Lower lobe of right lung (tissue), 2 donors: ENCODE data around the gene PARP1. TPM values are rescaled to one million over a fixed set of nuclear protein-coding genes. Genes with fewer than 3 reads are reported as not detected.

Experiments used
- ATAC-seq, 2 donors: fragments of 200-7000 bp; cut with Tn5 transposase; one replicate each; pipeline ENCODE4 v1.9.1; 2020 to 2022; ENCODE audit warnings: mild to moderate bottlenecking in 2 of 2, moderate library complexity in 2 of 2
- DNase-seq: peaks from one replicate; pipeline ENCODE4 v3.0.0-alpha.2; 2020
- H3K27ac ChIP-seq: fragments of 200-600 bp; one replicate; pipeline ENCODE4 v1.8.0; 2022
- H3K27me3 ChIP-seq: fragments of 200-600 bp; one replicate; pipeline ENCODE4 v1.8.0; 2022; ENCODE audit warnings: low read depth
- H3K36me3 ChIP-seq: fragments of 200-600 bp; one replicate; pipeline ENCODE4 v1.8.0; 2022; ENCODE audit warnings: mild to moderate bottlenecking
- H3K4me1 ChIP-seq: fragments of 200-600 bp; one replicate; pipeline ENCODE4 v1.8.0; 2022
- H3K4me3 ChIP-seq: fragments of 200-600 bp; one replicate; pipeline ENCODE4 v1.8.0; 2022; ENCODE audit warnings: mild to moderate bottlenecking
- H3K9me3 ChIP-seq: fragments of 200-600 bp; one replicate; pipeline ENCODE4 v1.8.0; 2022
- intact Hi-C: fragments of 100-400 bp; cut with DNase I; formaldehyde crosslinking; loops from one replicate; pipeline ENCODE4 v1.11.0; 2022
- total RNA-seq: library from RNA; stranded (reverse); fragmentation: NEBNext Ultra II Directional; extraction: Animal tissue kit (Norgen Biotek cat#: 25700); gene quantifications from one replicate; pipeline ENCODE4 v1.2.1, GENCODE V29; 2021
- TF ChIP-seq, protein P1 (sequence below): fragments of 200-600 bp; IDR thresholded peaks from one replicate; pipeline ENCODE4 v1.8.0; 2022; ENCODE audit warnings: antibody characterized with exemption, mild to moderate bottlenecking
- donor health status: DM: no; HTN: yes; CAD: no; lungs with severe emphysema.

PARP1 gene
- total RNA-seq, 1 donor from 2014 or later: 59.2 TPM

DNA sequence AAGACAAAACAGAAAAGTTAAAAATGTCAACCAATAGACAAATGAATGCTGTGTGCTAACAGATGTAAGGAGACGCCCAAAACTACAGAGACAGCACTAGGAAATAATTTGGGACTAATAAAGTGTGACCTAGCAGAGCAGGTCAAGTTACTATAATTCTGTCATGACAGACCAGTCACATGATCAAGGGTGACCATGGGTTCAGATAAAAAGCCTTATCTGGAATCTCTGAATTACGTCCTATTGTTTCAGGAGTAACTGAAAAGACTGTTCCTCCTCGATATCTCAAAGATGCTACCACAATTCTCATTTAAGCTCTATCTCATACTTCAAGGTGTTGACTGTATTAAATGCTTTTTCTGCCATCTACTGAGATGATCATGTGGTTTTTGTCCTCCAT is 31.6 kb downstream of the PARP1 start:
- H3K4me3 ChIP-seq: no peak overlapping the region
- H3K9me3 ChIP-seq: no peaks in the 10 kb centered on the region
- H3K27me3 ChIP-seq: no peaks in the 10 kb centered on the region
- H3K36me3 ChIP-seq: peaks cover 100% of the 10 kb centered on the region
- TF ChIP-seq, protein P1, sequence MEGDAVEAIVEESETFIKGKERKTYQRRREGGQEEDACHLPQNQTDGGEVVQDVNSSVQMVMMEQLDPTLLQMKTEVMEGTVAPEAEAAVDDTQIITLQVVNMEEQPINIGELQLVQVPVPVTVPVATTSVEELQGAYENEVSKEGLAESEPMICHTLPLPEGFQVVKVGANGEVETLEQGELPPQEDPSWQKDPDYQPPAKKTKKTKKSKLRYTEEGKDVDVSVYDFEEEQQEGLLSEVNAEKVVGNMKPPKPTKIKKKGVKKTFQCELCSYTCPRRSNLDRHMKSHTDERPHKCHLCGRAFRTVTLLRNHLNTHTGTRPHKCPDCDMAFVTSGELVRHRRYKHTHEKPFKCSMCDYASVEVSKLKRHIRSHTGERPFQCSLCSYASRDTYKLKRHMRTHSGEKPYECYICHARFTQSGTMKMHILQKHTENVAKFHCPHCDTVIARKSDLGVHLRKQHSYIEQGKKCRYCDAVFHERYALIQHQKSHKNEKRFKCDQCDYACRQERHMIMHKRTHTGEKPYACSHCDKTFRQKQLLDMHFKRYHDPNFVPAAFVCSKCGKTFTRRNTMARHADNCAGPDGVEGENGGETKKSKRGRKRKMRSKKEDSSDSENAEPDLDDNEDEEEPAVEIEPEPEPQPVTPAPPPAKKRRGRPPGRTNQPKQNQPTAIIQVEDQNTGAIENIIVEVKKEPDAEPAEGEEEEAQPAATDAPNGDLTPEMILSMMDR: no peak
- intact Hi-C loops: no loop called here
- H3K27ac ChIP-seq: no peak overlapping the region
- ATAC-seq: no peak
- no peaks in the 10 kb centered on the region for H3K4me1 ChIP-seq
- DNase-seq: no peak

- intact Hi-C loops: no loop called here
- no peaks in the 10 kb centered on the region for H3K4me1 ChIP-seq
- H3K36me3 ChIP-seq: peaks cover 100% of the 10 kb centered on the region
- no peak overlapping the region for H3K27ac ChIP-seq
- TF ChIP-seq, protein P1: no peak
- ATAC-seq (no peak), DNase-seq (no peak)
- H3K27me3 ChIP-seq: no peaks in the 10 kb centered on the region
- no peaks in the 10 kb centered on the region for H3K9me3 ChIP-seq
- no peak overlapping the region for H3K4me3 ChIP-seq
These were observed 34.5 kb downstream of the PARP1 start for GRCh38 chr1:226373376-226373775.

GRCh38 chr1:226372885-226373284 is 35.0 kb downstream of the PARP1 start:
- TF ChIP-seq, protein P1: no peak
- intact Hi-C loops: no loop called here
- Histone ChIP-seq H3K27ac (no peak overlapping the region), H3K9me3 (no peaks in the 10 kb centered on the region), H3K27me3 (no peaks in the 10 kb centered on the region), H3K36me3 (peaks cover 100% of the 10 kb centered on the region), H3K4me3 (no peak overlapping the region), H3K4me1 (no peaks in the 10 kb centered on the region)
- DNase-seq (no peak), ATAC-seq (no peak)

DNA sequence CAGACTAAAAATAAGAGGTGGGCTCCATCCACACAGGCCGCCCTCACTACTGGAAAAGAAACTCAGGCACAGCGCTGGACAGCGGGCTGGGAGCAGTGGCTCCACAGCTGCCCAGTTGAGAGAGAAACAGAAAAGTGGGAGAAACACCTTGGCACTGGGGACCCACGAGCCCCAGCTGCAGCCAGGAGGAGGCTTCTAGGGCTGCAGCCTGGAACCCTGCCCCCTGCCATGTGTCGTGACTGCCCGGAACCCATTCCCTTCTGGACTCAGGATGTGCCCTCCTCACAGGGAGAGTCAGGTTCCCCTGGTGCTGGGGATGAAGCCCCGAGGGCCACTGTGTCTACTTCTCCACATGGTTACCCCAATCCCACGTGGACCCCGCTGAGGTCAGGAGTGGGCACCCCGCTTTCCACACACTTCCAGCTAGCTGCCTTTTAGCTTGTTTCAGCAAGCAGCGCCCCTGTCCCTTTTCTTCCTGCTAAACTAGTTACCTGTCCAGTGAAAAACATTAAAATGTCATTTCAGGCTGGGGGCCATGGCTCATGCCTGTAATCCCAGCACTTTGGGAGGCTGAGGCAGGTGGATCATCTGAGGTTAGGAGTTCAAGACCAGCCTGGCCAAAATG is 35.9 kb downstream of the PARP1 start:
- TF ChIP-seq, protein P1: no peak
- intact Hi-C loops: no loop called here
- Histone ChIP-seq H3K9me3 (no peaks in the 10 kb centered on the region), H3K4me1 (no peaks in the 10 kb centered on the region), H3K36me3 (peaks cover 100% of the 10 kb centered on the region), H3K4me3 (no peak overlapping the region), H3K27ac (no peak overlapping the region), H3K27me3 (no peaks in the 10 kb centered on the region)
- ATAC-seq: no peak
- no peak for DNase-seq

- intact Hi-C loops: no loop called here
- no peaks in the 10 kb centered on the region for H3K27me3 ChIP-seq
- DNase-seq (no peak), ATAC-seq (no peak)
- H3K4me3 ChIP-seq: no peak overlapping the region
- H3K27ac ChIP-seq: no peak overlapping the region
- H3K4me1 ChIP-seq: no peaks in the 10 kb centered on the region
- H3K9me3 ChIP-seq: no peaks in the 10 kb centered on the region
- TF ChIP-seq, protein P1: no peak
- peaks cover 100% of the 10 kb centered on the region for H3K36me3 ChIP-seq
These were observed 36.7 kb downstream of the PARP1 start for GRCh38 chr1:226371027-226371694.
